Erythroblast (primary cell): ENCODE data around the gene C4BPB.

Source experiments
- DNase-seq, 2 experiments: peaks; one replicate each; lab custom pipeline; 2025; lab: John Stamatoyannopoulos, UW
- GATA1 ChIP-seq: IDR thresholded peaks from 2 replicates; pipeline ENCODE4 v1.6.1; 2011; ENCODE audit warnings: low read depth, mild to moderate bottlenecking, control low read depth, low read length, moderate library complexity
- POLR2A ChIP-seq: IDR thresholded peaks from 2 replicates; pipeline ENCODE4 v1.6.1; 2011; ENCODE audit warnings: mild to moderate bottlenecking, low read length

C4BPB gene

DNA sequence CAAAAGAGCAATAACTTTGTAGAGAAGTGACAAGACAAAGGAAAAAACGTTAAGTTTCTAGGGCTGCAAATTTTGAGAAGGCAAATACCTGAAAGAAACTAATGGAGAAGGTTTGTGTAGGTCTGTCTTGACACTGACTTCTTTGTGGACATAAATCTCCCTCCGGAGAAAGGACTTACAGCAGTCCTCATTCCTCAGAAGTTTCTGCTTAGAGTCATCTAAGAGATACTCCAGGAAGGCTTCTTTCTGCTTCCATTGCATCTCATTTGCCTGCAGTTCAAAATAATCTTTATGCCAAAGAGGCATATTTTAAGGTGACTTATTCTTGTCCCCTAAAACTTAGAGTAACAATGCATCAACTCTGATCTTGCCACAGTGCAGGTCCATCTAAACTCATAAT, 4.4 kb upstream of the C4BPB start:
- DNase-seq: no peak
- no peak for TF ChIP-seq POLR2A
- no peak for TF ChIP-seq GATA1

DNA sequence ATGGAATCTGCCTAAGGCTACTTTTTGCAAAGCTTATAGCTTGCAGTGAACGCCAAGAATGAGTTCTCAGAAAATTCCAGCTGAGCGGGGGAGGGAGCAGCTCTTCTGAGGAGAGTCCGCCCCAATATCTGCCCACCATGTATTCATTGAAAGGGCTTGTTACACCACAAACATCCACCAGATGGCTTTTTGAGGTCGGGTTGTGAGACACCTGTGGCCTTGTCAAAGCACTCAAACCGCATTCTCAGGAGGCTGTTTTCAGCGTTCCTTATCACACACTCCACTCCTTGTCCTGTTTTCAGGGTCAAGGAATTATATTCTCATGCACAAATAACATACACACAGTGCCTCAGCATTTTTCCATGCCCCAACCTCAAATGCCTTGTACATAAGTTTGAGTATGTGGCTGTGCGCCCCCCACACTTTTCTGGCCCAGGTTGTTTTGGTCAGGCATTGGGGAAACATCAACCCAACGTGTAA, 3.9 kb upstream of the C4BPB start:
- DNase-seq: peak; percentile 76 to 82
- no peak for TF ChIP-seq GATA1
- no peak for TF ChIP-seq POLR2A

DNA sequence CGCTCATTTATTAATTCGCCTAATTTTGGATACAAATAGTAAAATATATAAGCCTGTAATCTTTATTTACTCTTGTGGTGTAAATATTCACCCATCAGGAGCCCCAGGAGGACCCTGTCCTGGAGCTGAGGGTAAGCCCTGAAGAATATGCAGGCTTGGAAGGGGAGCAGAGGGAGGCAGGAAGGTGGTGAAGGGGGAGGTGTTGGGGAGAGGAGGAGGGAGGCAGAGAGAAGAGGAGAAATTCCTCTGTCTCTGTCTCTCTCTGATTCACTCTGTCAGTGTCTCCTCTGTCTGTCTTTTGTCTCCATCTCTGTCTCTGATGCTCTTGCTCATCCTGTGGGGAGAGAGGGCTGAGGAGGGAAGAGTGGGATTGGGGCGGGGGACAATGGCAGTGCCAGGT, 2.8 kb upstream of the C4BPB start:
- no peak for TF ChIP-seq POLR2A
- no peak for TF ChIP-seq GATA1
- no peak for DNase-seq

DNA sequence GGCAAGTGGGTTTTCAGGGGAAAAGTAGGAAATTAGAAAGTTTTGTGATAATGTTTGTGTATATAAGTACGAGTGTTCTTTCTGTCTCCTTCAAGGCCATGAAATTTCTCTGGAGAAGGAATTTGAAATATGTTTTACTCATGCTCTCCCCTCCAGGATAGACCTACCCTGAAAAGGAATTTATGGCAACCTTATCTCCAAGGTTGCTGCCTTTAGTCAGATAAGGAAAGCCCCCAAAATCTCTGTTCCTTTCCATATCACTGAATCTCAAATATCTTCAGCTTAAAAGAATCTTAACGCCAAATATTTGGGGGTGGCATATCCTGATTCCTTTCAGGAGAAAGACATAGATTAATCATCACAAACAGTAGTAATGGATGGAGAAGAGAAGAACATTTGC, 499 bp upstream of the C4BPB start:
- no peak for TF ChIP-seq POLR2A
- TF ChIP-seq GATA1: no peak
- DNase-seq: no peak

DNA sequence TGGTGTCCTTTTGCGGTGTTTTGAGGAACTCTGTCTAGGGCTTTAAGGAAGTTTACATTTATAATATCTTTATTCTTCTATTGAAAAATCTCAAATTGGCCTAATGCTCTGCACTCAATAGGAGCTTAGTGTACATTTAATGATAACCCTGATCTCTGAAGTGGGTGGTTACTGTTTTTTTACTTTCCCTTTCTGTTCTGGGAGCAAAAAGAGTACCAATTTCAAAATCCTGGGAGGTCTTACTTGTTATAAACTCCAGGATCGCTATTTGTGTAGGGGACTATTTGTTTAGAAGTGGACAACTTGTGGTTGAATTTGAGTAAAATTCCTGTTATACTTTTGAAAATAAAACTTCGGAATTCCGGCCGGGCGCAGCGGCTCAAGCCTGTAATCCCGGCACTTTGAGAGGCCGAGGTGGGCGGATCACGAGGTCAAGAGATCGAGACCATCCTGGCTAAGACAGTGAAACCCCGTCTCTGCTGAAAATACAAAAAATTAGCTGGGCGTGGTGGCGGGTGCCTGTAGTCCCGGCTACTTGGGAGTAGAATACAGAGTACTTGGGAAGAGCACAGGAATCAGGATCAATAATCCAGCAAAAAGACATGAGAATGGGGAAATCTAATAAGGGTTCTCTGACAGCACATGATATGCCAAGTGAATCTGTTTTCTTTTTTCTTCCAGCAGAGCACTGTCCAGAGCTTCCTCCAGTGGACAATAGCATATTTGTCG, 1.1 kb downstream of the C4BPB start:
- no peak for DNase-seq
- no peak for TF ChIP-seq POLR2A
- no peak for TF ChIP-seq GATA1

DNA sequence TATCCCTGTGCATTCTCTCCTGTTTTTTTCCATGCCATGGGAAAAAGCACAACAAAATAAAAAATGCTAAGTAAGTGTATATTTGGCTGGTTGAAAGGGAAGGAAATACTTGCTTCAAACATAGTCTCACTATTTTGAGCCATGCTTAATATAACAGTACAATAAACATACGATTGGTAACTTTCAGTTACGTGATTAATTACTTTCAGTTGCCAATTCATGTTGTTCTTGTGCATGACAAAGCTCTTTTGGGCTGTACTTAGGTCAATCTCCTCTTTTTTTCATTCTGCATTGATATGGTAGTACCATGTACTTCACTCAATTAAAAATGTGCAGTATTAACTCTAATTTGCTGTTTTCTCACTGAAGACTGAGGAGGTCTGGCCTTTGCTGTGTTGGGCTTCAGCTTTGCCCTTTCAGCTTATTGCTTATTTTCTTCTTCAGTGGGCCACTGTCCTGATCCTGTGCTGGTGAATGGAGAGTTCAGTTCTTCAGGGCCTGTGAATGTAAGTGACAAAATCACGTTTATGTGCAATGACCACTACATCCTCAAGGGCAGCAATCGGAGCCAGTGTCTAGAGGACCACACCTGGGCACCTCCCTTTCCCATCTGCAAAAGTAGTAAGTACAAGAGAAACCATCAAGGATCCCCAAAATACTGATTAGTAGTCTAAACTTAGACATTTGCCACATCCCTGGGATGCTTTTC, 2.7 kb downstream of the C4BPB start:
- TF ChIP-seq POLR2A (no peak), GATA1 (no peak)

DNA sequence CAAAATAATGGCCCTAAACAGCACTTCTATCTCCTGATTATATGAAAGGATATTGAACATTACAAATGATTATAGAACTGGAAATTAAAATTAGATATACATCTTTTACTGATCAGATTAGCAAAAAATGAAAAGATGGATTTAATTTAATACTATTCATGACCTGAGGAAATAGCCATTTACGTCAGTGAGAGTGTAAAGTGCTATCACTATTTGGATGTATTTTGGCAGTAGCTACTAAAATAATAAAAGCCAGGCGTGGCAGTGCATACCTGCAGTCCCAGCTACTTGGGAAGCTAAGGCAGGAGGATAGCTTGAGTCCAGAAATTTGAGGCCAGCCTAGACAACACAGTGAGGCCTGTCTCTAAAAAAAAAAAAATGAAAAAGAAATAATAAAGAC, 5.3 kb downstream of the C4BPB start:
- TF ChIP-seq GATA1: no peak
- no peak for TF ChIP-seq POLR2A
- no peak for DNase-seq

More for the DNA sequence above, 2.7 kb downstream of the C4BPB start:
- no peak for DNase-seq

DNA sequence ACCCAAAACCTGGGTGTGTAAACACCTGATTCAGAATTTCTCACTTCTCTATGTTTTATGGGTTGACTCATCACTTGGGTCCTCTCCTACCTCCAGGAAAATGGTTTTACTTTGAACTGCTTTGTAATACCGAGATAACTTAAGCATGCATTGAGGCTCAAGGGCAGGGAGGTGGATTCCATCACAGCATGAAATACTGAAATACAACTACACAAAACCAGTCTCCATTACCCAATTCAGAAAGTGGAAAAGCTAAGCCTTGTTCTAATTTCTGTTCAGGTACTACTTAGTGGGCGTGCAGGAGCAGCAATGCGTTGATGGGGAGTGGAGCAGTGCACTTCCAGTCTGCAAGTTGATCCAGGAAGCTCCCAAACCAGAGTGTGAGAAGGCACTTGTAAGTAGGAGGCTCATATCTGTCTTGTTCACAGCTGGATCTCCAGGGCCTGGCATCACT, 9.2 kb downstream of the C4BPB start:
- DNase-seq: no peak
- TF ChIP-seq GATA1 (no peak), POLR2A (no peak)

DNA sequence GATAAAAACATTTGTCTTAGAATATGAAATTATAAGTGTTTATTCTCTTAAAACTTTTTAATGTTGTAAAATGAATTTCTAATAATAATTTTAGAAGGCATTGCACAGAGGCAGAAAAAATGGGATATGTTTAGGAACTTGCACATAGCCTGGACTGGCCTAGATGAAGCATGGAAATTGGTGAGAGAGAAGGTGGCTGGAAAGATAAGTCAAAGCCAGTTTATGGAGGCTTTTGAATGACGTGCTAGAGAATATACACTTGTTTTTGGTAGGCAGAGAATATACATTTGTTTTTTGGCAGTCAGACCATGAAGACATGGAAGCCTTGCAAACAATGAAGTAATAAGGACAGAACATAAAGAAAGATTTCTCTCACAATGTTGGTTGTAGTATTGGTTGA, 13.1 kb downstream of the C4BPB start:
- TF ChIP-seq POLR2A: no peak
- TF ChIP-seq GATA1: no peak
- no peak for DNase-seq

DNA sequence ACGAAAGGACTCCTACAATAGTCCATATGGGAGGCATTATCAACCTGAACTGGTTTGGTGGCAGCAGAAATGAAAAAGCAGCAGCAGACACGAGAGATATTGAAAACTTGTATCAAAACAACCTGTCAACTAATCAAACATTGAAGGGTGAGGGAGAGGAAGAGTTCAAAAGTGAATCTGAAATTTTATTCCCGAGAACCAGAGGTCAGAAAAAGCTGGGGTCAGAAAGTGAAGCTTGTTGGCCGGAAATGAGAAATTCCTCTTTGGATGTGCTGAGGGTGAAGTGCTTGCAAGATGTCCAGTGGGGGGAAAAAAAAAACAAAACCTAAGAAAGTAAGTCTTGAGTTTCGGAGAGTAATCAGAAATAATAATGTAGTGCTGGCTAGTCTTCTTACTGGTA, 13.5 kb downstream of the C4BPB start:
- DNase-seq: no peak

DNA sequence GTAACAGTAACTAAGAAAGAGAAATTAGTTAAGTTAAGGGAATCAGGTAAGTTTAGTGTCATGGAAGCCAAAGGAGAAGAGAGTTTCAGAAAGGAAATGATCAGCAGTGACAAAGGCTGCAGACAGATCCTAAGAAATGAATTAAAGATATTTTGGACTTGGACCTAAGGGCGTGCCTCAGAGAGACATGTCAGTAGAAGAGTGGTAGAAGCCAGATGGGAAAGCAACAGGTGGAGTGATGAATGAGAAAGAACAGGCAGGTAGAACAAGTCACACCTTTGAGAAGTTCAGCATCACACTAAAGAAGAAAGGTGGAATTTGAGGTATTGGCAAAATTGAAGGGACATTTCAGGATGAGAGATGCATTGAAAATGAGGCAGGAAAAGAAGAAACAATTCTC, 14.0 kb downstream of the C4BPB start:
- no peak for TF ChIP-seq POLR2A
- no peak for TF ChIP-seq GATA1

More for the DNA sequence above, 13.5 kb downstream of the C4BPB start:
- TF ChIP-seq GATA1 (no peak), POLR2A (no peak)

DNA sequence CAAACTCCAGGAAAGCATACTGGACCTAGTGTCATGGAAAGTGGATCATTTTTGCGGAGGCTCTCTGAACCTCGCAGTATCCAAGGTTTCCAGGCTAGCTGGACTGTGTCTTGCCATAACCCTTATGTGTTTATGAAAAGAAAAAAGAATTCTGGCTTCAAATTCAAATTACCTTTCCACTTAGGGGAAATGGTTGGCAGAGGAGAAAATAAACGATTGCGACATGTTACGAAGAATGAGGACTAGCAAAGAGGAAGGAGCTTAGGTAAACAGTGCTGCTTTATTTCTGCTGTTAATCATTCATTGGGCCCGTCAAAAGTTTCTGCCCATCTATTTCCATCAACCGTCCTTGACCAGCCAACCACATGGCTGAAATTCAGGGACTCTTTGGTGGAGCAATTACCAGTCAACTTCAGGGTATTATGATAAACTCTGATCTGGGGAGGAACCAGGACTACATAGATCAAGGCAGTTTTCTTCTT, 15.3 kb downstream of the C4BPB start, which contains the start of gene C4BPA:
Gene C4BPA, plus strand, starts transcription at position 342 of the 482 bp plus-strand sequence. CDS start 8,793 bp downstream, outside the sequence.
- no peak for DNase-seq
- TF ChIP-seq POLR2A: no peak
- TF ChIP-seq GATA1: no peak

More for the DNA sequence above, 14.0 kb downstream of the C4BPB start:
- DNase-seq: no peak

DNA sequence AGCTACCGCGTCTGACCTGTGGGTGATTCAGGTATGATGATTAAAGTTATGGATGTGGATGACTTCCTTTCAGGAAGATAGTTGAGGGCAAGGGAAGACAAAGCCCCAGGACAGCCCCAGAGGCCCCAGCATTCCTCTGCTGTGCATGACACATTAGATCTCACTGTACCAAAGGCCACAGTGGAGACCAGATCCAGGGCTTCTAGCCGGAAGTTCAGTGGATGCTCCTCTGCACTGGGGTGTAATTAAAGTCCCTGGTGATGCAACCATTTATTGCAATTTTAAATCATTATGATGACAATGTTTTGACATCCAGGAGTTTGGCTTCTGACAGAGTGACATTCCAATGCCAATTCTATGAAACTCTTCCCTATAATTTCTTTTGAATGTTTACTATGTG, 20.3 kb downstream of the C4BPB start:
- DNase-seq: no peak
- TF ChIP-seq GATA1: no peak
- no peak for TF ChIP-seq POLR2A
